ENCODE results near the gene SNRPD2.

- TF ChIP-seq SIN3A (IDR thresholded peaks at IDR 0.05; ENCODE audit: borderline replicate concordance, insufficient read depth, low read length) (no peak), POLR2AphosphoS5 (IDR thresholded peaks at IDR 0.05; ENCODE audit: low read depth, low read length) (no peak), REST (IDR thresholded peaks at IDR 0.05; ENCODE audit: insufficient read depth in 1 of 2, low read depth in 2 of 2, low read length in 2 of 2) (no peak), TAF1 (IDR thresholded peaks at IDR 0.05; ENCODE audit: borderline replicate concordance, insufficient read depth, low read length) (no peak)
Observed at GRCh38 chr19:45664575-45664974, 27.2 kb downstream of the SNRPD2 start.
